T-helper 1 cell treated with Interleukin-12 subunit alpha and Interleukin-12 subunit beta and Interleukin-4 antibody, amounts not matched to agents 30 μg/mL and 1 μg/mL, for 36 hours (primary cell): ENCODE measurements around the gene MTR.
"Not testable (repeated sequence)": the region's sequence is repeated elsewhere in the genome, so short reads cannot be mapped to it uniquely, and the experiment has no call there.

Experiments
- H3K27ac Mint-ChIP-seq: one replicate; pipeline ENCODE4 v1.8.0; 2021; ENCODE audit warnings: mild to moderate bottlenecking, mixed read lengths
- H3K27me3 Mint-ChIP-seq: one replicate; pipeline ENCODE4 v1.8.0; 2021; ENCODE audit warnings: low read depth, mixed read lengths
- H3K36me3 Mint-ChIP-seq: one replicate; pipeline ENCODE4 v1.8.0; 2021; ENCODE audit warnings: low read depth, mixed read lengths
- H3K4me1 Mint-ChIP-seq: one replicate; pipeline ENCODE4 v1.8.0; 2021; ENCODE audit warnings: low read depth, mixed read lengths
- H3K4me3 Mint-ChIP-seq: one replicate; pipeline ENCODE4 v1.8.0; 2021; ENCODE audit warnings: mild to moderate bottlenecking, moderate library complexity, mixed read lengths
- H3K9me3 Mint-ChIP-seq: one replicate; pipeline ENCODE4 v1.8.0; 2021; ENCODE audit warnings: mixed read lengths

MTR gene

GRCh38 chr1:236854605-236854983 lies 59.5 kb downstream of the MTR start:
- peaks cover 57% of the 10 kb centered on the region for H3K36me3 Mint-ChIP-seq
- H3K4me1 Mint-ChIP-seq = peaks cover 5% of the 10 kb centered on the region
- no peaks in the 10 kb centered on the region for H3K9me3 Mint-ChIP-seq
- no peaks in the 10 kb centered on the region for H3K27me3 Mint-ChIP-seq
- no peak overlapping the region for H3K27ac Mint-ChIP-seq
- no peak overlapping the region for H3K4me3 Mint-ChIP-seq

DNA sequence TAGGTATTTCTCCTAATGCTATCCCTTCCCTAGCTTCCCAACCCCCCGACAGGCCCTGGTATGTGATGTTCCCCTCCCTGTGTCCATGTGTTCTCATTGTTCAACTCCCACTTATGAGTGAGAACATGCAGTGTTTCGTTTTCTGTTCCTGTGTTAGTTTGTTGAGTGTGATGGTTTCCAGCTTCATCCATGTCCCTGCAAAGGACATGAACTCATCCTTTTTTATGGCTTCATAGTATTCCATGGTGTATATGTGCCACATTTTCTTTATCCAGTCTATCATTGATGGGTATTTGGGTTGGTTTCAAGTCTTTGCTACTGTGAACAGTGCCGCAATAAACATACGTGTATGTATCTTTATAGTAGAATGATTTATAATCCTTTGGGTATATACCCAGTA lies 61.6 kb downstream of the MTR start:
- H3K9me3 Mint-ChIP-seq, H3K4me3 Mint-ChIP-seq, H3K27me3 Mint-ChIP-seq, H3K27ac Mint-ChIP-seq: not testable (repeated sequence)
- H3K36me3 Mint-ChIP-seq = peaks cover 67% of the 10 kb centered on the region
- peaks cover 13% of the 10 kb centered on the region for H3K4me1 Mint-ChIP-seq

GRCh38 chr1:236858165-236858564 lies 63.1 kb downstream of the MTR start:
- H3K36me3 Mint-ChIP-seq = peaks cover 68% of the 10 kb centered on the region
- no peaks in the 10 kb centered on the region for H3K27me3 Mint-ChIP-seq
- no peaks in the 10 kb centered on the region for H3K9me3 Mint-ChIP-seq
- no peak overlapping the region for H3K4me3 Mint-ChIP-seq
- peaks cover 24% of the 10 kb centered on the region for H3K4me1 Mint-ChIP-seq
- no peak overlapping the region for H3K27ac Mint-ChIP-seq

DNA sequence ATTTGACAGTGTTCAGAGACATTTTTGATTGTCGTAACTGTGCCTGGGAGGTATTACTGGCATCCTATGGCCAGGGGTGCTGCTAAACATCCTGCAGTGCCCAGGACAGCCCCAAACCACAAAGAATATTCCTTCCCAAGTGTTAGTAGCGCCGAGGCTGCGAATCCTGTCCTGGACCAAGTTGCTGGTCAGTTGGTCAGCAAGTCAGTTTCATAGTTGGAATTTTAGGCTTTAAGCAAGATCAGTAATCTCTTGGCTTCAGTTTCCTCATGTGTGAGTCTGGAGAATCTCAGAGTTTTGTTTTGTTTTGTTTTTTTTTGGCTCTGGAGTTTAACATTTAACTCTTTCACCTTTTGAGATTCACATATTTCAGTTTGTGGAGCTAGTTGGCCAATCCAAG lies 65.0 kb downstream of the MTR start:
- peaks cover 24% of the 10 kb centered on the region for H3K4me1 Mint-ChIP-seq
- peaks cover 62% of the 10 kb centered on the region for H3K36me3 Mint-ChIP-seq
- no peak overlapping the region for H3K27ac Mint-ChIP-seq

GRCh38 chr1:236860674-236861073 lies 65.6 kb downstream of the MTR start:
- Mint-ChIP-seq H3K9me3 (no peaks in the 10 kb centered on the region), H3K27ac (no peak overlapping the region), H3K36me3 (peaks cover 57% of the 10 kb centered on the region), H3K4me1 (peaks cover 24% of the 10 kb centered on the region), H3K27me3 (no peaks in the 10 kb centered on the region), H3K4me3 (no peak overlapping the region)

More for the DNA sequence above, 65.0 kb downstream of the MTR start:
- H3K9me3 Mint-ChIP-seq = no peaks in the 10 kb centered on the region
- H3K4me3 Mint-ChIP-seq = no peak overlapping the region
- H3K27me3 Mint-ChIP-seq = no peaks in the 10 kb centered on the region

- Mint-ChIP-seq H3K4me1 (peaks cover 25% of the 10 kb centered on the region), H3K4me3 (no peak overlapping the region), H3K9me3 (no peaks in the 10 kb centered on the region), H3K27me3 (no peaks in the 10 kb centered on the region), H3K27ac (peak overlapping the region; percentile 54), H3K36me3 (peaks cover 47% of the 10 kb centered on the region)
Observed at GRCh38 chr1:236861560-236862218, 66.6 kb downstream of the MTR start.

DNA sequence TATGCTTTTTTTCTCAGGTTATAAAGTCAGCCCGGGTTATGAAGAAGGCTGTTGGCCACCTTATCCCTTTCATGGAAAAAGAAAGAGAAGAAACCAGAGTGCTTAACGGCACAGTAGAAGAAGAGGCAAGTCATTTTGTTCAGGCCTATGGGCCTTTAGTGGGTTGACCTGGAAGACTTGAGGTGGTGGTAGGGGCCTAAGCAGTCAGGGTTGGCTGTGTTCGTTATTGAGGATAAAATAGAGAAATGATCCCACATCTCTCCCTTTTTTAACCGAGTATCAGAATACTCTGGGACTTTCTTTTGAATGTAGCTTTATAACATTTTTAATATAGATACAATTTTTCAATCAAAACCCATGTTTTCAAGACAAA lies 67.1 kb downstream of the MTR start:
- H3K9me3 Mint-ChIP-seq = no peaks in the 10 kb centered on the region
- no peak overlapping the region for H3K4me3 Mint-ChIP-seq
- H3K4me1 Mint-ChIP-seq = peaks cover 25% of the 10 kb centered on the region
- H3K27ac Mint-ChIP-seq = no peak overlapping the region
- peaks cover 43% of the 10 kb centered on the region for H3K36me3 Mint-ChIP-seq
- no peaks in the 10 kb centered on the region for H3K27me3 Mint-ChIP-seq

- Mint-ChIP-seq H3K36me3 (peaks cover 38% of the 10 kb centered on the region), H3K27me3 (no peaks in the 10 kb centered on the region)
Observed at GRCh38 chr1:236862615-236863211, 67.6 kb downstream of the MTR start.

GRCh38 chr1:236864211-236864610 lies 69.1 kb downstream of the MTR start:
- H3K36me3 Mint-ChIP-seq = peaks cover 27% of the 10 kb centered on the region
- H3K4me1 Mint-ChIP-seq = peaks cover 24% of the 10 kb centered on the region
- no peak overlapping the region for H3K27ac Mint-ChIP-seq
- H3K4me3 Mint-ChIP-seq = no peak overlapping the region
- no peaks in the 10 kb centered on the region for H3K27me3 Mint-ChIP-seq
- no peaks in the 10 kb centered on the region for H3K9me3 Mint-ChIP-seq

More at GRCh38 chr1:236862615-236863211, 67.6 kb downstream of the MTR start:
- Mint-ChIP-seq H3K4me3 (no peak overlapping the region), H3K27ac (no peak overlapping the region), H3K9me3 (no peaks in the 10 kb centered on the region), H3K4me1 (peaks cover 25% of the 10 kb centered on the region)

- no peaks in the 10 kb centered on the region for H3K27me3 Mint-ChIP-seq
- peaks cover 19% of the 10 kb centered on the region for H3K36me3 Mint-ChIP-seq
- H3K27ac Mint-ChIP-seq = no peak overlapping the region
- no peak overlapping the region for H3K4me3 Mint-ChIP-seq
- H3K9me3 Mint-ChIP-seq = no peaks in the 10 kb centered on the region
- H3K4me1 Mint-ChIP-seq = peaks cover 22% of the 10 kb centered on the region
Observed at GRCh38 chr1:236864996-236865817, 70.1 kb downstream of the MTR start.

- H3K9me3 Mint-ChIP-seq = no peaks in the 10 kb centered on the region
- H3K27ac Mint-ChIP-seq = no peak overlapping the region
- H3K4me3 Mint-ChIP-seq = no peak overlapping the region
- peaks cover 20% of the 10 kb centered on the region for H3K36me3 Mint-ChIP-seq
- H3K27me3 Mint-ChIP-seq = no peaks in the 10 kb centered on the region
- H3K4me1 Mint-ChIP-seq = peaks cover 26% of the 10 kb centered on the region
Observed at GRCh38 chr1:236865818-236866155, 70.7 kb downstream of the MTR start.

DNA sequence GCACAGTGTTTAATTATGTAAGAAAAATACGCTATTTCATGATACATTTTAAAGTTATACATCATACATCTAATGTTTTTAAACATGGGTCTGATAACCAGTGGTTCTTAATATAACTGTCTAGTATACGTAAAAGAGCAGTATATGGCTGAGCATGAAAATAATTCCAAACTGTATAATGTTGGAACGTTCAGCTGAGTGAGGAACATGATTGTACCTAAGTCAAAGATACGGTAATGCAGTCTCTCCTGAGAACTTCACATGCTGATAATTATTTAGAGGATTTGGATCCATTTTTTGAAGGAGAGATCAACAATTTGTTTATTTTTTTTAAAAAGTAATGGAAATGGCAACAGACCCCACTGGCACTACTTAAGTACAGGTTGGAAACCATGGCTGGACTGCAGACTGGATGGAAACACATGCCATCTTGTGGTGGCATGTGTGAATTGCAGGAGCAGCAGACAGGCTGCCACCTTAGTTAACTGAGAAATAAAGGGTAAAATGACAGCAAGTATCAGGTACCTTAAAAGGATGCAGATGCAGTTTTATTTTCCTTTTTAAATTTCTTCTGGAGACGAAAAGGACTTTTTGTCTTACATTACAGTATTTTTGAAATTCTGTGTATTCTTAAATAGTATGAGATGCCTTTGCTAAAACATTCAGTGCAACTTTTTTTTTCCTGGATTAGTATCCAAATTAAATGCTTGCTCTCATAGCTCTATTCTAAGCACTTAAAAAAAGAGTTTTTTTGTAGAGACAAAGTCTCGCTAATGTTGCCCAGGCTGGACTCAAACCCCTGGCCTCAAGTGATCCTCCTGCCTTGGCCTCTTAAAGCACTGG lies 73.8 kb downstream of the MTR start:
- Mint-ChIP-seq H3K36me3 (peaks cover 12% of the 10 kb centered on the region), H3K4me3 (no peak overlapping the region), H3K4me1 (peaks cover 12% of the 10 kb centered on the region), H3K27me3 (no peaks in the 10 kb centered on the region), H3K9me3 (no peaks in the 10 kb centered on the region), H3K27ac (no peak overlapping the region)

DNA sequence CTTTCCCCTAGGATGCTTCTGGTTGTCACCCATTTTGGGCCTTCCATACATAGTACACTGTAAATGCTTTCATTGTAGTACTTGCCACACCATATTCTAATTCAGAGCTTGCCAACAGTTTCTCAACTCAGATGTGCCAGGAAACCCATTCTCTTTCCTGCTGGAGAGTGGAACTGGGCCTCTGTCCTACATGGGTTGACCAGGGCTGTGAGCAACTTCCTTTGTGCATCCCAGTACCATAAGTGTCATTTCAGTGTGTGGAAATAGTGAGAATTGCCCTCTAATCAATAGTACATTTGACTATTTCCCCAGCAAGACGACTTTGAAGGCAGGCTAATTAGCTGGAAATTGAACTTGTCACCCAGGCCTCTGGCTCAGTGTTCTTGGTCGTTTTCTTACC lies 74.8 kb downstream of the MTR start:
- peaks cover 12% of the 10 kb centered on the region for H3K4me1 Mint-ChIP-seq

GRCh38 chr1:236870721-236871120 lies 75.6 kb downstream of the MTR start:
- H3K36me3 Mint-ChIP-seq = peaks cover 17% of the 10 kb centered on the region
- H3K27me3 Mint-ChIP-seq = no peaks in the 10 kb centered on the region
- H3K27ac Mint-ChIP-seq = peak overlapping the region; percentile 3
- no peak overlapping the region for H3K4me3 Mint-ChIP-seq
- H3K9me3 Mint-ChIP-seq = no peaks in the 10 kb centered on the region
- H3K4me1 Mint-ChIP-seq = peaks cover 11% of the 10 kb centered on the region

More for the DNA sequence above, 74.8 kb downstream of the MTR start:
- peaks cover 13% of the 10 kb centered on the region for H3K36me3 Mint-ChIP-seq
- H3K27me3 Mint-ChIP-seq = no peaks in the 10 kb centered on the region
- H3K9me3 Mint-ChIP-seq = no peaks in the 10 kb centered on the region
- peak overlapping the region; percentile 12 for H3K27ac Mint-ChIP-seq
- H3K4me3 Mint-ChIP-seq = no peak overlapping the region
